ENCODE data around the gene AHCTF1.
"Not testable (repeated sequence)": the region's sequence is repeated elsewhere in the genome, so short reads cannot be mapped to it uniquely, and the experiment has no call there.

- not testable (repeated sequence) for TF ChIP-seq CTCF (IDR thresholded peaks at IDR 0.05); ZFX (IDR thresholded peaks at IDR 0.05; ENCODE audit: borderline replicate concordance)
Measured at GRCh38 chr1:246863791-246864190, 68.0 kb downstream of the AHCTF1 start.

Measured in 22Rv1 (cell line).